Measurements from ENCODE around the gene TINCR. TPM values are rescaled to one million over a fixed set of nuclear protein-coding genes. Genes with fewer than 3 reads are reported as not detected.

TINCR gene
- total RNA-seq, 1 experiment from 2014 or later, result 0.17 TPM

GRCh38 chr19:5563935-5564612, 3.7 kb downstream of the TINCR start:
- TF ChIP-seq, protein P1, sequence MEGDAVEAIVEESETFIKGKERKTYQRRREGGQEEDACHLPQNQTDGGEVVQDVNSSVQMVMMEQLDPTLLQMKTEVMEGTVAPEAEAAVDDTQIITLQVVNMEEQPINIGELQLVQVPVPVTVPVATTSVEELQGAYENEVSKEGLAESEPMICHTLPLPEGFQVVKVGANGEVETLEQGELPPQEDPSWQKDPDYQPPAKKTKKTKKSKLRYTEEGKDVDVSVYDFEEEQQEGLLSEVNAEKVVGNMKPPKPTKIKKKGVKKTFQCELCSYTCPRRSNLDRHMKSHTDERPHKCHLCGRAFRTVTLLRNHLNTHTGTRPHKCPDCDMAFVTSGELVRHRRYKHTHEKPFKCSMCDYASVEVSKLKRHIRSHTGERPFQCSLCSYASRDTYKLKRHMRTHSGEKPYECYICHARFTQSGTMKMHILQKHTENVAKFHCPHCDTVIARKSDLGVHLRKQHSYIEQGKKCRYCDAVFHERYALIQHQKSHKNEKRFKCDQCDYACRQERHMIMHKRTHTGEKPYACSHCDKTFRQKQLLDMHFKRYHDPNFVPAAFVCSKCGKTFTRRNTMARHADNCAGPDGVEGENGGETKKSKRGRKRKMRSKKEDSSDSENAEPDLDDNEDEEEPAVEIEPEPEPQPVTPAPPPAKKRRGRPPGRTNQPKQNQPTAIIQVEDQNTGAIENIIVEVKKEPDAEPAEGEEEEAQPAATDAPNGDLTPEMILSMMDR (conservative IDR thresholded peaks at IDR 0.05), result no peak

More at GRCh38 chr19:5563935-5564612, 3.7 kb downstream of the TINCR start:
- Histone ChIP-seq H3K9me3 (ENCODE audit: control insufficient read depth, low read depth, low read length) (no peaks in the 10 kb centered on the region), H3K18ac (ENCODE audit: insufficient read length, low read depth, low read length) (no peak overlapping the region), H3K79me1 (ENCODE audit: insufficient read depth, low read depth, low read length, poor library complexity, severe bottlenecking) (no peaks in the 10 kb centered on the region), H3K56ac (ENCODE audit: insufficient read length, low read depth, low read length) (no peak overlapping the region), H4K8ac (replicated peaks; ENCODE audit: insufficient read length, low read depth, low read length) (no peak overlapping the region), H3K27ac (ENCODE audit: insufficient read length, low read depth, low read length) (no peak overlapping the region), H3K23me2 (ENCODE audit: insufficient read length, low read depth, low read length, poor library complexity, severe bottlenecking) (no peaks in the 10 kb centered on the region), H2BK15ac (ENCODE audit: low read depth, low read length) (no peak overlapping the region), H3K27me3 (ENCODE audit: insufficient read depth, low read length) (peaks cover 15% of the 10 kb centered on the region; the same call in 1 of the 2 replicates), H2BK20ac (ENCODE audit: low read depth, low read length, poor library complexity, severe bottlenecking) (no peak overlapping the region), H3K14ac (ENCODE audit: insufficient read depth, low read length) (no peak overlapping the region), H4K91ac (ENCODE audit: insufficient read length, low read depth, low read length) (no peak overlapping the region), H3T11ph (ENCODE audit: low read length) (no peak overlapping the region), H2BK5ac (ENCODE audit: insufficient read length, low read length) (no peak overlapping the region), H3K4ac (ENCODE audit: low read depth, low read length) (no peak overlapping the region), H3K23ac (ENCODE audit: insufficient read length, low read depth, low read length) (no peak overlapping the region), H4K20me1 (ENCODE audit: control insufficient read depth, insufficient read depth, insufficient read length) (peaks cover 3% of the 10 kb centered on the region), H2BK120ac (ENCODE audit: low read depth, low read length, poor library complexity, severe bottlenecking) (no peak overlapping the region), H2BK12ac (ENCODE audit: insufficient read length, low read depth, low read length) (no peak overlapping the region), H3K79me2 (ENCODE audit: insufficient read depth, low read length) (no peaks in the 10 kb centered on the region), H3K4me2 (ENCODE audit: insufficient read depth, insufficient read length, low read length) (no peak overlapping the region), H3K4me1 (ENCODE audit: insufficient read depth, low read length) (no peaks in the 10 kb centered on the region; the same call in 1 of the 2 replicates), H2AK5ac (ENCODE audit: insufficient read length, low read length) (no peak overlapping the region), H2AFZ (ENCODE audit: low read length) (no peak overlapping the region), H3K9ac (ENCODE audit: extremely low read depth, insufficient read length, low read length) (no peak overlapping the region), H4K5ac (ENCODE audit: insufficient read length, low read depth, low read length) (no peak overlapping the region)
- H3K36me3 Mint-ChIP-seq (ENCODE audit: insufficient read depth in 1 of 3, low read depth in 3 of 3), result peaks cover 0 to 9% (median 4%) of the 10 kb centered on the region in 3 experiments; a peak in 1 of 7 replicates
- H3K4me1 Mint-ChIP-seq, result peaks cover 10 to 16% of the 10 kb centered on the region in 2 experiments
- H3K27me3 Mint-ChIP-seq (ENCODE audit: low read depth), result peaks cover 40% of the 10 kb centered on the region
- peak overlapping the region in 1 of 3 experiments; percentile 63; a peak in 1 of 7 replicates for H3K27ac Mint-ChIP-seq
- H3K4me3 Mint-ChIP-seq, result no peak overlapping the region
- no CpG with 5 or more reads among the region's 14 CpGs for WGBS (ENCODE audit: extremely low coverage, insufficient read length, low lambda C conversion rate)
- no peak for DNase-seq
- peaks cover 9 to 10% of the 10 kb centered on the region in 2 experiments for H3K9me3 Mint-ChIP-seq
